ENCODE data around the gene MEI1. TPM values are rescaled to one million over a fixed set of nuclear protein-coding genes. Genes with fewer than 3 reads are reported as not detected.

Gene MEI1, protein sequence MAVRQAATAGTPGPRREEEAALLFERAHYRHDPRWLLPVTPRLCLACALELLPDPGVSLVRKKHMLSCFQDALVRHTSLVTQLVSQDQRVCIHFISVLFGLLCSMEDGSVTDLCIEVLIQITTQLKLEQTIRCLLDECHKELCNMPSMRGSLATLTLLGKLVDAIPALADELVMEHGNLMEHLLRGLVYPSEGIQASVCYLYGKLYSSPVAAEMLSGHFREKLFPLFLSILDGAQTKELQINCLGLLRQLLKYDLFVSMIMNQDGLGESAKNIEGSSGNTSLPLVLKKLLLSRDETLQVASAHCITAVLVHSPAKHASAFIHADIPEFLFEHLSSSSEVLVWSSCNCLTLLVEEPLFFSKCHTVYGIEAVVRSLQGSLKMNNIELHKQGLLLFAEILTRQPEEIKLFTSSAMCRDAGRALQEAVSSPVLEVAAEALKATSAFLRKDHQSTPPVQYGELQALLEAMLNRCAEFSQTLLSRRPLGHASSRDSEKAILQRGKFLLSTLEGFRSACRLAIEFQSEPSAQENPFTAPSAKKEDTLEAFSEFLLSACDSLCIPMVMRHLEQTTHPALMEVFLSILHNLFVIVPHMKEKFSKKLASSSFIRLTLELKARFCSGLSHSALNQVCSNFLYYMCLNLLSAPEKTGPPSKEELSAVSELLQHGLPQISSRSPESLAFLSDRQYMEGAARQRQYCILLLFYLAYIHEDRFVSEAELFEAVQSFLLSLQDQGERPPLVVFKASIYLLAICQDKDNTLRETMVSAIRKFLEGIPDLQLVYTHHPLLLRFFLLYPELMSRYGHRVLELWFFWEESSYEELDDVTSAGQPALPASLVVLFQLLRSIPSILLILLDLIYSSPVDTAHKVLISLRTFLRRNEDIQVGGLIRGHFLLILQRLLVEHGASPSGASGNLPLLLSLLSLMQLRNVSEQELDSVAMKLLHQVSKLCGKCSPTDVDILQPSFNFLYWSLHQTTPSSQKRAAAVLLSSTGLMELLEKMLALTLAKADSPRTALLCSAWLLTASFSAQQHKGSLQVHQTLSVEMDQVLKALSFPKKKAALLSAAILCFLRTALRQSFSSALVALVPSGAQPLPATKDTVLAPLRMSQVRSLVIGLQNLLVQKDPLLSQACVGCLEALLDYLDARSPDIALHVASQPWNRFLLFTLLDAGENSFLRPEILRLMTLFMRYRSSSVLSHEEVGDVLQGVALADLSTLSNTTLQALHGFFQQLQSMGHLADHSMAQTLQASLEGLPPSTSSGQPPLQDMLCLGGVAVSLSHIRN
- 1 to 10 TPM in 1 of 4 donors, under 1 TPM in 3; 0.39 to 1.3 (median 0.44) TPM for total RNA-seq

DNA sequence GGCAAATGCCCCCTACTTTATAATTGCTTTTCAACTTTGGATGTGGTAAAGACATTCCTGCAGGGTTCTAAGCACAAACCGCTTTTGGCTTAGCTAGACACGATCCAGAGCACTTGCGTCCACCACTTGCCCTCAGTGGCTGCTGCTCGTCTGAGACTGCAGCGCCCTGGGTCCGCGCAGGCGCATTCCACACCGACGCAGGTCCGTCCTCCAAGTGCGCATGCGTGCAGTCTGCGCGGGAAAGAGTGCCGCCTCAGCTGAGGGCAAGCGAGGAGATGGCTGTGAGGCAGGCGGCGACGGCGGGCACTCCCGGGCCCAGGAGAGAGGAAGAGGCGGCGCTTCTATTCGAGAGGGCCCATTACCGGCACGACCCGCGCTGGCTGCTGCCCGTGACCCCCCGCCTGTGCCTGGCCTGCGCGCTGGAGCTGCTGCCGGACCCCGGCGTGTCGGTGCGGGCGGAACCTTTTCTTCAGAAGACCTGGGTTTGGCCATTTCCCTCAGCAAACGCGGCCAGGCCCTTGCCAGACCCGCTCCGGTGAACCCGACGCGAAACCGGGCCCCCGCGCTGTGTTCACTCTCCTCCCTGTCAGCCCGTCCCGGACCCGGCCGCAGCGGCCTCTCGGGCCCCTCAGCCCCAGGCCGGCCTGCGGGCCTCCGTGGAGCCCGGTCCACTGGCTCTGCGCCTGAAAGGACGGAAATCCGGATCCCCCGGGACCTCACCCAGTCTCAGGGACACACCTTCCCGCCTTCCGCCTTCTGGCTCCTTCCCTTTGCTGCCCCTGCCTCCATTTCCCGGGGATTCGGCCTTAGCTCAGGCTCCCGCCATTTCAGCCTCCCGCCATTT, at the start of gene MEI1:
TSS of gene MEI1 (plus strand) at position 240 of the 844 bp plus-strand sequence. CDS start at position 276, 36 bp downstream.
- intact Hi-C loops (cut with DNase I), result loop anchor here (10.0 kb wide), 1 partner anchor 135 kb away; the partner anchor contains the start of gene SREBF2
- peak within 1 kb of the TSS; percentile 22 to 45 (median 32) for H3K4me3 ChIP-seq

DNA sequence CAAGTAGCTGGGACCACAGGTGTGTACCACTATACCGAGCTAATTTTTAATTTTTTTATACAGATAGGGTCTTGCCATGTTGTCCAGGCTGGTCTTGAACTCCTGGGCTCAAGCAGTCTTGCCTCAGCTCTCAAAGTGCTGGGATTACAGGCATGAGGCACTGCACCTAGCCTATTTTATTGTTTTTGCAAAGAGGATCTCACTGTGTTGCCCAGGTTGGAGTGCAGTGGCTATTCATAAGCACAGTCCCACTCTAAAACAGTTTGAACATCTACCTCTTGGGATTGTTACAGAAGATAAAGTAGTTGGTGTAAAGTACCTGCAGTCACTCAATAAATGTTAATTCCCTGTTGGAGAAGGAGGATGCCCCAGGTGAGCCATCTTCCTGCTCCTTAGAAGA, 49.1 kb upstream of the MEI1 start:
- 77% methylated on average over 1 of the region's 1 CpG for WGBS
- H3K27ac ChIP-seq (replicated peaks in 1 of 4), result no peak overlapping the region
- no peaks in the 10 kb centered on the region for H3K4me1 ChIP-seq
- H3K4me3 ChIP-seq, result no peak overlapping the region
- no peaks in the 10 kb centered on the region for H3K9me3 ChIP-seq
- no peak for DNase-seq (ENCODE audit: extremely low spot score)
- peaks cover 85 to 100% (median 95%) of the 10 kb centered on the region in 4 donors for H3K36me3 ChIP-seq
- H3K27me3 ChIP-seq, result no peaks in the 10 kb centered on the region
- TF ChIP-seq POLR2A (IDR thresholded peaks at IDR 0.05; ENCODE audit: low read depth) (no peak), EP300 (IDR thresholded peaks at IDR 0.05) (no peak), POLR2AphosphoS5 (IDR thresholded peaks at IDR 0.05) (no peak)
- TF ChIP-seq, protein P1, sequence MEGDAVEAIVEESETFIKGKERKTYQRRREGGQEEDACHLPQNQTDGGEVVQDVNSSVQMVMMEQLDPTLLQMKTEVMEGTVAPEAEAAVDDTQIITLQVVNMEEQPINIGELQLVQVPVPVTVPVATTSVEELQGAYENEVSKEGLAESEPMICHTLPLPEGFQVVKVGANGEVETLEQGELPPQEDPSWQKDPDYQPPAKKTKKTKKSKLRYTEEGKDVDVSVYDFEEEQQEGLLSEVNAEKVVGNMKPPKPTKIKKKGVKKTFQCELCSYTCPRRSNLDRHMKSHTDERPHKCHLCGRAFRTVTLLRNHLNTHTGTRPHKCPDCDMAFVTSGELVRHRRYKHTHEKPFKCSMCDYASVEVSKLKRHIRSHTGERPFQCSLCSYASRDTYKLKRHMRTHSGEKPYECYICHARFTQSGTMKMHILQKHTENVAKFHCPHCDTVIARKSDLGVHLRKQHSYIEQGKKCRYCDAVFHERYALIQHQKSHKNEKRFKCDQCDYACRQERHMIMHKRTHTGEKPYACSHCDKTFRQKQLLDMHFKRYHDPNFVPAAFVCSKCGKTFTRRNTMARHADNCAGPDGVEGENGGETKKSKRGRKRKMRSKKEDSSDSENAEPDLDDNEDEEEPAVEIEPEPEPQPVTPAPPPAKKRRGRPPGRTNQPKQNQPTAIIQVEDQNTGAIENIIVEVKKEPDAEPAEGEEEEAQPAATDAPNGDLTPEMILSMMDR (IDR thresholded peaks at IDR 0.05), result no peak
- intact Hi-C loops (cut with DNase I), result no loop called here

More for the DNA sequence above, at the start of gene MEI1:
- Histone ChIP-seq H3K4me1 (peaks cover 19 to 25% (median 20%) of the 10 kb centered on the region in 4 donors), H3K9me3 (no peaks in the 10 kb centered on the region), H3K36me3 (peaks cover 0 to under 1% (median under 1%) of the 10 kb centered on the region in 4 donors), H3K27ac (replicated peaks in 1 of 4) (no peak within 1 kb of the TSS), H3K27me3 (no peaks in the 10 kb centered on the region)
- TF ChIP-seq, protein P1 (IDR thresholded peaks at IDR 0.05), result peak in 1 of 3 experiments; percentile 24
- peak in 1 of 2 donors; percentile 90 for TF ChIP-seq POLR2AphosphoS5 (IDR thresholded peaks at IDR 0.05)
- no peak for TF ChIP-seq POLR2A (IDR thresholded peaks at IDR 0.05; ENCODE audit: low read depth)
- no peak for TF ChIP-seq EP300 (IDR thresholded peaks at IDR 0.05)
- 45% methylated on average over 39 of the region's 69 CpGs for WGBS
- no peak for DNase-seq (ENCODE audit: extremely low spot score)

DNA sequence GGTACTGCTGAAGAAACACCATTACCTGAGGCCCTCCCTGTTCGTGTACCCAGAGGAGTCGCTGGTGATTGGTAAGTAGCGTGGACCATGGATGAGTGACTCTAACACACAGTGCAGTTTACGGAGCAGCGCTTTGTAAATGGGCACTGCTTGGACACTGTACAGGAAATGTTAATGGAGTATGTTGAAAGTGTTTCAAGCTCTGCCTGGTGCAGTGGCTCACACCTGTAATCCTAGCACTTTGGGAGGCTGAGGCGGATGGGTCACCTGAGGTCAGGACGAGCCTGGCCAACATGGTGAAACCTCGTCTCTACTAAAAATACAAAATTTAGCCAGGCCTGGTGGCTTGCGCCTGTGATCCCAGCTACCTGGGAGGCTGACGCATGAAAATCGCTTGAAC, 48.5 kb upstream of the MEI1 start:
- H3K4me1 ChIP-seq, result no peaks in the 10 kb centered on the region
- TF ChIP-seq, protein P1 (IDR thresholded peaks at IDR 0.05), result no peak
- TF ChIP-seq POLR2A (IDR thresholded peaks at IDR 0.05; ENCODE audit: low read depth) (no peak), POLR2AphosphoS5 (IDR thresholded peaks at IDR 0.05) (no peak), EP300 (IDR thresholded peaks at IDR 0.05) (no peak)
- 92% methylated on average over 11 of the region's 11 CpGs for WGBS
- intact Hi-C loops (cut with DNase I), result no loop called here
- no peak for DNase-seq (ENCODE audit: extremely low spot score)
- peaks cover 86 to 100% (median 96%) of the 10 kb centered on the region in 4 donors for H3K36me3 ChIP-seq
- no peaks in the 10 kb centered on the region for H3K27me3 ChIP-seq
- H3K9me3 ChIP-seq, result no peaks in the 10 kb centered on the region
- H3K27ac ChIP-seq (replicated peaks in 1 of 4), result no peak overlapping the region
- no peak overlapping the region for H3K4me3 ChIP-seq

DNA sequence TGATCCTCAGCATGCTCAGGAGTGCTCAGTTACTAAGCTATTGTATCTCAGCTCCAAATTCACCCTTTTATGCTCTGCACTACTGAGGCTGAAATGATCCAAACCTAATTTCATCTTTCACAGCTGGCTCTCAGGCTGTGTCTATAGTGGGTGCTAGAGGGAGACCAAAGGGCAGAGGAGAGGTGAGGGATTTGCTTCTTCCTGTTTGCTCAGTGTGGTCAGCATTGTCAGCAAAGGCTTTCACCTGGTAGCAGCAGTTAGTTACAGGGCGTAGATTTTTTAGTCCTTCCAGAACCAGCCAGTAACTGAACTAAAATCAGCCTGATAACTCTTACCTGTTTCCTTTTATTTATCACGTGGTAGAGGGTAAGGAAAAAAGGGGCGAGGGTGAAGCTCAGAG, 45.0 kb upstream of the MEI1 start:
- no peaks in the 10 kb centered on the region for H3K27me3 ChIP-seq
- no peak overlapping the region for H3K27ac ChIP-seq (replicated peaks in 1 of 4)
- H3K9me3 ChIP-seq, result no peaks in the 10 kb centered on the region
- no peak overlapping the region for H3K4me3 ChIP-seq
- H3K4me1 ChIP-seq, result no peaks in the 10 kb centered on the region
- 96% methylated on average over 3 of the region's 3 CpGs for WGBS
- TF ChIP-seq POLR2A (IDR thresholded peaks at IDR 0.05; ENCODE audit: low read depth) (no peak), POLR2AphosphoS5 (IDR thresholded peaks at IDR 0.05) (no peak), EP300 (IDR thresholded peaks at IDR 0.05) (no peak)
- TF ChIP-seq, protein P1 (IDR thresholded peaks at IDR 0.05), result no peak
- intact Hi-C loops (cut with DNase I), result no loop called here
- peaks cover 98 to 100% (median 100%) of the 10 kb centered on the region in 4 donors for H3K36me3 ChIP-seq
- no peak for DNase-seq (ENCODE audit: extremely low spot score)

Data from esophagus muscularis mucosa (tissue), 4 donors.